NCI-H146 treated with DMSO at 0.1 percent for 48 hours (cell line): Measurements from ENCODE around the gene PSG11.
"Not testable (repeated sequence)": the region's sequence is repeated elsewhere in the genome, so short reads cannot be mapped to it uniquely, and the experiment has no call there.

ENCODE experiments used
- DNase-seq: peaks from one replicate; lab custom pipeline; 2025; ENCODE audit not compliant: unreplicated experiment; lab: John Stamatoyannopoulos, UW

PSG11 gene

GRCh38 chr19:43026369-43026768, at the start of gene PSG11:
Gene PSG11, minus strand, starts transcription at chr19:43026469. Its CDS starts 97 bp downstream, at chr19:43026372.
- not testable (repeated sequence) for DNase-seq

GRCh38 chr19:43062418-43062817, 36.1 kb upstream of the PSG11 start:
- DNase-seq = not testable (repeated sequence)

GRCh38 chr19:43061326-43061725, 35.1 kb upstream of the PSG11 start:
- DNase-seq = not testable (repeated sequence)

GRCh38 chr19:43060254-43060653, 34.0 kb upstream of the PSG11 start:
- DNase-seq = not testable (repeated sequence)

- DNase-seq = not testable (repeated sequence)
Observed at GRCh38 chr19:43059482-43059881, 33.2 kb upstream of the PSG11 start.

GRCh38 chr19:43058440-43058839, 32.2 kb upstream of the PSG11 start:
- not testable (repeated sequence) for DNase-seq

GRCh38 chr19:43047966-43048365, 21.7 kb upstream of the PSG11 start:
- DNase-seq = not testable (repeated sequence)

- not testable (repeated sequence) for DNase-seq
Observed at GRCh38 chr19:43046578-43046977, 20.3 kb upstream of the PSG11 start.

- DNase-seq = not testable (repeated sequence)
Observed at GRCh38 chr19:43043492-43044180, 17.4 kb upstream of the PSG11 start.

- not testable (repeated sequence) for DNase-seq
Observed at GRCh38 chr19:43031645-43032044, 5.4 kb upstream of the PSG11 start.

GRCh38 chr19:43028866-43029265, 2.6 kb upstream of the PSG11 start:
- DNase-seq = no peak

- not testable (repeated sequence) for DNase-seq
Observed at GRCh38 chr19:43027985-43028384, 1.7 kb upstream of the PSG11 start.

- DNase-seq = not testable (repeated sequence)
Observed at GRCh38 chr19:43027061-43027460, 792 bp upstream of the PSG11 start.

- not testable (repeated sequence) for DNase-seq
Observed at GRCh38 chr19:43022098-43022497, 4.2 kb downstream of the PSG11 start.

- DNase-seq = not testable (repeated sequence)
Observed at GRCh38 chr19:43021629-43022028, 4.6 kb downstream of the PSG11 start.

- not testable (repeated sequence) for DNase-seq
Observed at GRCh38 chr19:43019588-43019987, 6.7 kb downstream of the PSG11 start.

GRCh38 chr19:43005841-43006240, 20.4 kb downstream of the PSG11 start:
- not testable (repeated sequence) for DNase-seq

GRCh38 chr19:43004846-43005245, 21.4 kb downstream of the PSG11 start:
- DNase-seq = not testable (repeated sequence)

GRCh38 chr19:43003634-43004033, 22.6 kb downstream of the PSG11 start:
- DNase-seq = not testable (repeated sequence)

GRCh38 chr19:43002948-43003347, 23.3 kb downstream of the PSG11 start:
- DNase-seq = not testable (repeated sequence)

- DNase-seq = not testable (repeated sequence)
Observed at GRCh38 chr19:42996161-42996560, 30.1 kb downstream of the PSG11 start.

GRCh38 chr19:42992029-42992604, 34.2 kb downstream of the PSG11 start:
- DNase-seq = not testable (repeated sequence)
